Erythroblast (primary cell): ENCODE measurements around the gene CHST8.

Source experiments
- GATA1 ChIP-seq: IDR thresholded peaks from 2 replicates; pipeline ENCODE4 v1.6.1; 2011; ENCODE audit warnings: low read depth, mild to moderate bottlenecking, control low read depth, low read length, moderate library complexity
- POLR2A ChIP-seq: IDR thresholded peaks from 2 replicates; pipeline ENCODE4 v1.6.1; 2011; ENCODE audit warnings: mild to moderate bottlenecking, low read length

GRCh38 chr19:33804021-33804799 lies 182.5 kb downstream of the CHST8 start:
- no peak for TF ChIP-seq POLR2A
- TF ChIP-seq GATA1: no peak
